ENCODE results near the gene PODXL2.

The PODXL2 gene

DNA sequence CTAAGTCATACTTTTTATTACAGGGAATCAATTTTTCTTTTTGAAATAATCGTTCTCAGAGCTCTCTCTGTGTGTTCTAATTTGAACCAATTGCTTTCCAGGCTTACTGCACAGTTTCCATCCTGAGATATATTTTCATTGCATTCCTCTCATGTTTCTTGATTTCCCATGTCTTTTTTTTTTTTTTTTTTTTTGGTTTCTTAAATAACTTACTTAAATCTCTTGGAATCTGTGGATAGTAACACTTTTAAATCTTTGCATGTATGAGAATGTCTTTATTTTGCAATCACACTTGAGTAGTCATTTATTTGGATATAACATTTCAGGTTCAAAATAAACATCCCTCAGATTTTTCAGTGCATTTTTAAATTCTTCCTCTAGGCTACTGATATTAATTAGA is 29.2 kb downstream of the PODXL2 start:
- Histone ChIP-seq H4K91ac (ENCODE audit: low read depth, low read length) (no peak overlapping the region), H2AK5ac (ENCODE audit: low read length) (no peak overlapping the region), H3K4me2 (ENCODE audit: low read length) (no peak overlapping the region), H3K9ac (ENCODE audit: low read length) (no peak overlapping the region), H4K12ac (ENCODE audit: low read depth, low read length) (no peak overlapping the region), H2AFZ (ENCODE audit: insufficient read depth, low read length, poor library complexity) (no peak overlapping the region), H3K14ac (ENCODE audit: low read length) (no peak overlapping the region), H3K79me1 (ENCODE audit: low read length) (no peaks in the 10 kb centered on the region), H2BK5ac (ENCODE audit: low read depth, low read length, poor library complexity) (no peak overlapping the region), H3K36me3 (ENCODE audit: control insufficient read depth in 1 of 2, insufficient read depth in 2 of 2, low read length in 2 of 2) (no peaks in the 10 kb centered on the region), H3K4me1 (ENCODE audit: control insufficient read depth in 1 of 2, insufficient read depth in 2 of 2, low read length in 2 of 2) (peaks cover 0 to 4% of the 10 kb centered on the region in 2 experiments), H2BK12ac (ENCODE audit: low read length) (no peak overlapping the region), H3K23ac (ENCODE audit: low read length) (no peak overlapping the region), H3K18ac (ENCODE audit: low read length) (no peak overlapping the region), H3K4ac (ENCODE audit: low read depth, low read length) (no peak overlapping the region), H3K9me3 (ENCODE audit: insufficient read depth, low read depth, low read length) (no peaks in the 10 kb centered on the region), H3K79me2 (ENCODE audit: control insufficient read depth, insufficient read depth, low read length, poor library complexity) (no peaks in the 10 kb centered on the region), H3K27me3 (ENCODE audit: insufficient read depth, low read length) (no peaks in the 10 kb centered on the region), H4K8ac (ENCODE audit: low read depth, low read length) (no peak overlapping the region), H2BK120ac (ENCODE audit: insufficient read depth, low read length, poor library complexity) (no peak overlapping the region), H3K27ac (ENCODE audit: low read depth, low read length) (no peak overlapping the region), H3K4me3 (ENCODE audit: low read depth, low read length) (no peak overlapping the region)
- WGBS (ENCODE audit: extremely low coverage, insufficient coverage, insufficient read length) = no CpG with 5 or more reads among the region's 1 CpG
- no peak for DNase-seq

DNA sequence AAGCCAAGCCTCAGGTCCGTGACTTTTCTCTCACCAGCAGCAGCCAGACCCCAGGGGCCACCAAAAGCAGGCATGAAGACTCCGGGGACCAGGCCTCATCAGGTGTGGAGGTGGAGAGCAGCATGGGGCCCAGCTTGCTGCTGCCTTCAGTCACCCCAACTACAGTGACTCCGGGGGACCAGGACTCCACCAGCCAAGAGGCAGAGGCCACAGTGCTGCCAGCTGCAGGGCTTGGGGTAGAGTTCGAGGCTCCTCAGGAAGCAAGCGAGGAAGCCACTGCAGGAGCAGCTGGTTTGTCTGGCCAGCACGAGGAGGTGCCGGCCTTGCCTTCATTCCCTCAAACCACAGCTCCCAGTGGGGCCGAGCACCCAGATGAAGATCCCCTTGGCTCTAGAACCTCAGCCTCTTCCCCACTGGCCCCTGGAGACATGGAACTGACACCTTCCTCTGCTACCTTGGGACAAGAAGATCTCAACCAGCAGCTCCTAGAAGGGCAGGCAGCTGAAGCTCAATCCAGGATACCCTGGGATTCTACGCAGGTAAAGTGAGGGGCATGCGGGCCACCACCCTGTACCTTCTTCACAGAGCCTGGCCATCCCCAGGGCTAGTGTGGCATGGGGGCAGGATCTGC is 31.8 kb downstream of the PODXL2 start:
- Histone ChIP-seq H2BK120ac (ENCODE audit: insufficient read depth, low read length, poor library complexity) (no peak overlapping the region), H3K27ac (ENCODE audit: low read depth, low read length) (no peak overlapping the region), H2BK5ac (ENCODE audit: low read depth, low read length, poor library complexity) (no peak overlapping the region), H3K9me3 (ENCODE audit: insufficient read depth, low read depth, low read length) (no peaks in the 10 kb centered on the region), H3K4me2 (ENCODE audit: low read length) (no peak overlapping the region), H3K4ac (ENCODE audit: low read depth, low read length) (no peak overlapping the region), H3K18ac (ENCODE audit: low read length) (no peak overlapping the region), H4K12ac (ENCODE audit: low read depth, low read length) (no peak overlapping the region), H2AFZ (ENCODE audit: insufficient read depth, low read length, poor library complexity) (no peak overlapping the region), H2BK12ac (ENCODE audit: low read length) (no peak overlapping the region), H3K79me2 (ENCODE audit: control insufficient read depth, insufficient read depth, low read length, poor library complexity) (no peaks in the 10 kb centered on the region), H3K4me1 (ENCODE audit: control insufficient read depth in 1 of 2, insufficient read depth in 2 of 2, low read length in 2 of 2) (peaks cover 0 to 2% of the 10 kb centered on the region in 2 experiments), H3K14ac (ENCODE audit: low read length) (no peak overlapping the region), H2AK5ac (ENCODE audit: low read length) (no peak overlapping the region), H3K4me3 (ENCODE audit: low read depth, low read length) (no peak overlapping the region), H3K36me3 (ENCODE audit: control insufficient read depth in 1 of 2, insufficient read depth in 2 of 2, low read length in 2 of 2) (no peaks in the 10 kb centered on the region), H3K23ac (ENCODE audit: low read length) (no peak overlapping the region), H3K9ac (ENCODE audit: low read length) (no peak overlapping the region), H4K8ac (ENCODE audit: low read depth, low read length) (no peak overlapping the region), H3K27me3 (ENCODE audit: insufficient read depth, low read length) (no peaks in the 10 kb centered on the region), H4K91ac (ENCODE audit: low read depth, low read length) (no peak overlapping the region), H3K79me1 (ENCODE audit: low read length) (no peaks in the 10 kb centered on the region)
- WGBS (ENCODE audit: extremely low coverage, insufficient coverage, insufficient read length) = no CpG with 5 or more reads among the region's 10 CpGs
- DNase-seq = no peak

DNA sequence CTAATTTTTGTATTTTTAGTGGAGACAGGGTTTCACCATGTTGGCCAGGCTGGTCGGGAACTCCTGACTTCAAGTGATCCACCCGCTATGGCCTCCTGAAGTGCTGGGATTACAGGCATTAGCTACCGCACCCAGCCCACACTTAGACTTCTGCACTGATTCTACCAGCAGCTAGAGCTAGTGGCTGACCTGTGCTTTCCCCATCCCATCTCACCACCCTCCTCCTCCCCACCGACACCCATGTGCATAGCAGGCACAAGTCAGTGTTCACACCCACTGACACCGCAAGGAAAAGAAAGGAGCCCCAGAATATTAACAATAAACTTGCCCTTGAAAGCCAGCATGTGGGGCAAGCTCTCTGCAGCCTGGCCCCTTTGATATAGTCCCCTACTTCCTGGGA is 32.6 kb downstream of the PODXL2 start:
- H3K27me3 ChIP-seq (ENCODE audit: insufficient read depth, low read length) = no peaks in the 10 kb centered on the region
- no peak overlapping the region for H2AFZ ChIP-seq (ENCODE audit: insufficient read depth, low read length, poor library complexity)
- H3K14ac ChIP-seq (ENCODE audit: low read length) = no peak overlapping the region
- no peak overlapping the region for H3K4me3 ChIP-seq (ENCODE audit: low read depth, low read length)
- no peak overlapping the region for H2BK120ac ChIP-seq (ENCODE audit: insufficient read depth, low read length, poor library complexity)
- H3K18ac ChIP-seq (ENCODE audit: low read length) = no peak overlapping the region
- no peak overlapping the region for H3K23ac ChIP-seq (ENCODE audit: low read length)
- no peak for DNase-seq
- no peak overlapping the region for H4K8ac ChIP-seq (ENCODE audit: low read depth, low read length)
- H3K79me1 ChIP-seq (ENCODE audit: low read length) = no peaks in the 10 kb centered on the region
- no CpG with 5 or more reads among the region's 5 CpGs for WGBS (ENCODE audit: extremely low coverage, insufficient coverage, insufficient read length)
- H3K9ac ChIP-seq (ENCODE audit: low read length) = no peak overlapping the region
- H3K79me2 ChIP-seq (ENCODE audit: control insufficient read depth, insufficient read depth, low read length, poor library complexity) = no peaks in the 10 kb centered on the region
- no peak overlapping the region for H4K12ac ChIP-seq (ENCODE audit: low read depth, low read length)
- no peak overlapping the region for H2AK5ac ChIP-seq (ENCODE audit: low read length)
- H3K27ac ChIP-seq (ENCODE audit: low read depth, low read length) = no peak overlapping the region
- no peaks in the 10 kb centered on the region for H3K36me3 ChIP-seq (ENCODE audit: control insufficient read depth in 1 of 2, insufficient read depth in 2 of 2, low read length in 2 of 2)
- no peak overlapping the region for H2BK12ac ChIP-seq (ENCODE audit: low read length)
- H3K4me1 ChIP-seq (ENCODE audit: control insufficient read depth in 1 of 2, insufficient read depth in 2 of 2, low read length in 2 of 2) = no peaks in the 10 kb centered on the region
- no peak overlapping the region for H3K4me2 ChIP-seq (ENCODE audit: low read length)
- H4K91ac ChIP-seq (ENCODE audit: low read depth, low read length) = no peak overlapping the region
- no peaks in the 10 kb centered on the region for H3K9me3 ChIP-seq (ENCODE audit: insufficient read depth, low read depth, low read length)
- H3K4ac ChIP-seq (ENCODE audit: low read depth, low read length) = no peak overlapping the region
- no peak overlapping the region for H2BK5ac ChIP-seq (ENCODE audit: low read depth, low read length, poor library complexity)

DNA sequence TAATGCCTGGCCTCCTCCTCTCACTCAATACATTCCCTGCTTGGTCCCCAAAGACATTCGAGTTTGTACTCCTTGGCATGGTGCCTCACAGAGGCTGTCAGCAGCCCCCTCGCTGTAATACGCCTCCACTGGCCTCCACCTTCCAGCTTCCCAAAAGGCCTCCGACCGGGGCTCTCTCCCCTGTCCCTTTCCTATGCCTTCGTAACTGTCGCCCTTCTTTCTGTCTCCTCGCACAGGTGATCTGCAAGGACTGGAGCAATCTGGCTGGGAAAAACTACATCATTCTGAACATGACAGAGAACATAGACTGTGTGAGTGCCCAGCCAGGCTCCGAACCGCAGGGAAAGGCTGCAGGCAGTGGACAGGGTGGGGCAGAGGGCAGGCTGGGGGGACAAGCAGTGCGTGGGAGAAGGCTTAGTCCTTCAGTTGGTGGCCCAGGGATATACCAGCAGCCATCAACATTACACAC is 33.0 kb downstream of the PODXL2 start:
- no peak overlapping the region for H4K8ac ChIP-seq (ENCODE audit: low read depth, low read length)
- no peaks in the 10 kb centered on the region for H3K79me2 ChIP-seq (ENCODE audit: control insufficient read depth, insufficient read depth, low read length, poor library complexity)
- H4K91ac ChIP-seq (ENCODE audit: low read depth, low read length) = no peak overlapping the region
- no peak overlapping the region for H3K23ac ChIP-seq (ENCODE audit: low read length)
- WGBS (ENCODE audit: extremely low coverage, insufficient coverage, insufficient read length) = no CpG with 5 or more reads among the region's 11 CpGs
- no peak overlapping the region for H2AFZ ChIP-seq (ENCODE audit: insufficient read depth, low read length, poor library complexity)
- H3K27ac ChIP-seq (ENCODE audit: low read depth, low read length) = no peak overlapping the region
- no peak for DNase-seq
- no peak overlapping the region for H3K18ac ChIP-seq (ENCODE audit: low read length)
- H3K4me2 ChIP-seq (ENCODE audit: low read length) = no peak overlapping the region
- no peak overlapping the region for H3K4ac ChIP-seq (ENCODE audit: low read depth, low read length)
- H2BK120ac ChIP-seq (ENCODE audit: insufficient read depth, low read length, poor library complexity) = no peak overlapping the region
- H3K79me1 ChIP-seq (ENCODE audit: low read length) = no peaks in the 10 kb centered on the region
- H3K14ac ChIP-seq (ENCODE audit: low read length) = no peak overlapping the region
- peak overlapping the region; percentile 37 for H3K4me3 ChIP-seq (ENCODE audit: low read depth, low read length)
- no peak overlapping the region for H2BK5ac ChIP-seq (ENCODE audit: low read depth, low read length, poor library complexity)
- H3K36me3 ChIP-seq (ENCODE audit: control insufficient read depth in 1 of 2, insufficient read depth in 2 of 2, low read length in 2 of 2) = no peaks in the 10 kb centered on the region
- no peaks in the 10 kb centered on the region for H3K27me3 ChIP-seq (ENCODE audit: insufficient read depth, low read length)
- H3K9ac ChIP-seq (ENCODE audit: low read length) = no peak overlapping the region
- H4K12ac ChIP-seq (ENCODE audit: low read depth, low read length) = no peak overlapping the region
- no peak overlapping the region for H2AK5ac ChIP-seq (ENCODE audit: low read length)
- no peaks in the 10 kb centered on the region for H3K4me1 ChIP-seq (ENCODE audit: control insufficient read depth in 1 of 2, insufficient read depth in 2 of 2, low read length in 2 of 2)
- H3K9me3 ChIP-seq (ENCODE audit: insufficient read depth, low read depth, low read length) = no peaks in the 10 kb centered on the region
- H2BK12ac ChIP-seq (ENCODE audit: low read length) = no peak overlapping the region

Measured in trophoblast cell (in vitro differentiated cells and primary cell).